Measurements from ENCODE around the gene MYL12B.

MYL12B gene

GRCh38 chr18:3235846-3236245, 26.1 kb upstream of the MYL12B start:
- DNase-seq (ENCODE audit: low spot score) = no peak

GRCh38 chr18:3236470-3236869, 25.5 kb upstream of the MYL12B start:
- no peak for DNase-seq (ENCODE audit: low spot score)

DNA sequence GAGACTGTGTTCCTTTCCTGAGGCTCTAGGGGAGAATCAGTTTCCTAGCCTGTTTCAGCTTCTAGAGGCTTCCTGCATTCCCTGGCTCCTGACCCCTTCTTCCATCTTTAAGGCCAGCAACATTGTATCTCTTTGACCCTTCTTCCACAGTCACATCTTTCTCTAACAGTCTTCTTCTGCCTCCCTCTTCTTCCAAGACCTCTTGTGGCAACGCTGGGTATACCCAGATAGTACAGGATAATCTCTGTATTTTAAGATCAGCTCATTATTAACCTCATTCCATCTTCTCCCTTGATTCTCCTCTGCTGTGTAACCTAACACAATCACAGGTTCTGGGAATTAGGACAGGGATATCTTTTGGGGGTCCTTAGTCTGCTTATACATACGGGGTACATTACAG, 23.2 kb upstream of the MYL12B start:
- DNase-seq (ENCODE audit: low spot score) = no peak

DNA sequence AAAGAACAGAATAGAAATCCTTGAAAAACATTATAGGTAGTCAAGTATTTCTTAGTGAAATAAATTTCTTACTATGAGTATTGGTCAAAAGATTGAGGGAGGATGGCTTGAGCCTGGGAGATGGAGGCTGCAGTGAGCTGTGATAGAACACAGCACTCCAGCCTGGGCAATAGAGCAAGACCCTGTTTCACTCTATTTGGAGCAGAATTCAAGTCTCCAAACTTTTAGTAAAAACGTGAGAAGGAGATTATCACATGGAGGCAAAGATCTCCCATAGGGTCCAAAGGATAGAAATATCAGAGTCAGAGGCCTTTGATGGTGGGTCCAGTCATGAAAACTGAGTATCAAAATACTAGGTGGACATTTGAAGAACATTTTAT, 16.8 kb upstream of the MYL12B start:
- DNase-seq (ENCODE audit: low spot score) = no peak

DNA sequence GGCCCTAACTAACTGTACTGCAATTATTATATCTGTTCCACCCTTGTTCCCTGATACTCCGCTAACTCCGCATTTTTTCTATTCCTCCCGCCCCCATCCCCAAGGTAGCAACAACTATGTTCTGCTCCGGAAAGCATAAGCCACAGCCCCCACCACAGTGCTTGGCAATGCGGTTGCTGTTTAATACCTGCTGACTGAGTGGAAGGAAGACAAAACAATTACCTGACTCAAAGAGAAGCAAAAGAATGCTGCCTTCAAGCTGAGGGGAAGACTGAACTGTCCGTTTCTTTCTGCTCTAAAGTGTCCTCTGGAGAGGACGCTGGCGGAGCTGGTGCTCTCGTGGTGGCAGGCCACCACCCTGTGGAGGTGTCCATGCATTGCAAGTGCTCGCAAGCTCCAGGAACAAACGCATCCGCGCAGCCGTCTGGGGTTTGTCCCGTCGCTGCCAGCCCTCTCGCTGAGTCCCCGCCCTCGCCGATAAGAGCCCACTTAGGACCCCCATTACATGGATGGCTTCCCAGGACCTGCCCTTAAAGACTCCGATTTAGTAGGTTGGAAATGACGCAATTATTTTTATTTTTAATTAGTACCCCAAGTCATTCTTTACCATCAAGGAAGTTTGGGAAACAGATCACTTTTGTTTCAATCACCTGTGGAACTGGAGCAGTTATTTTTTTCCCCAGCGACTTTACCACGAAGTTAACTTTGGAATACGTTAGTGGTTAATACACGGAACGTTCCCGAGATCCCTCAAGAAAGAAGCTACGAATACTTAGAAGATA, 15.9 kb upstream of the MYL12B start:
- peak; percentile 86 for DNase-seq (ENCODE audit: low spot score)

DNA sequence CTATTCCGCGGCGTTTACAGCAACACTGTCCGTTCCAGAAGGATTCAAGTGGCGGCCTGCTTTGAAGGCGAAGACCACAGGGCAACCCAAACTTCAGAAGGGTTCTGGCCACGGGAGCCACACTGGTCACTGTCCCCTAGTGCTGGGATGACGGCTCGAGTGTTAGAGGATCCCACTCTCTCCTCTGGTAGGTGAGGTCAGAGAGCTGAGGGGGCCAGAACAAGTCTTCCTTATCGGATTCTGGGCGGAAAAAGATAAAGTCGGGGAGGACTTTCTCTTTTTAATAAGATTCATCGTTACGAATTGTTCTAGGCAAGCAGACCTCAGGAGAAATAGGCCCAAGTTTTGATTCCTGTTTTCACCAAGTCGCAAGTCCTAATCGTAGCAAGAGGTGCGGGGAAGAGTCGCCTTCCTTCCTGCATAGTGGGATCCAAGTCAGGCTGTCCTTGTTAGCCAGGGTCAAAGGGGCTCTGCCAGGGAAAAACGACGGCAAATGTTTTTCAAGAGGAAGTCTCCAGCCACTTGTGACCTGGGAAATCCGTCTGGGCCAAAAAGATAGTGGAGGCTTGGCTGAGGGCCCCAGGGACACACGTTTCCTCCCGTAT, 15.2 kb upstream of the MYL12B start:
- peak; percentile 19 for DNase-seq (ENCODE audit: low spot score)

- peak; percentile 98 for DNase-seq (ENCODE audit: low spot score)
These were observed 14.5 kb upstream of the MYL12B start, which contains the start of gene MYL12A for GRCh38 chr18:3247240-3248061. Gene MYL12A, plus strand, starts transcription at chr18:3247801. Its CDS starts 5,447 bp downstream, at chr18:3253248.

- DNase-seq (ENCODE audit: low spot score) = no peak
These were observed 13.8 kb upstream of the MYL12B start for GRCh38 chr18:3248062-3248657.

DNA sequence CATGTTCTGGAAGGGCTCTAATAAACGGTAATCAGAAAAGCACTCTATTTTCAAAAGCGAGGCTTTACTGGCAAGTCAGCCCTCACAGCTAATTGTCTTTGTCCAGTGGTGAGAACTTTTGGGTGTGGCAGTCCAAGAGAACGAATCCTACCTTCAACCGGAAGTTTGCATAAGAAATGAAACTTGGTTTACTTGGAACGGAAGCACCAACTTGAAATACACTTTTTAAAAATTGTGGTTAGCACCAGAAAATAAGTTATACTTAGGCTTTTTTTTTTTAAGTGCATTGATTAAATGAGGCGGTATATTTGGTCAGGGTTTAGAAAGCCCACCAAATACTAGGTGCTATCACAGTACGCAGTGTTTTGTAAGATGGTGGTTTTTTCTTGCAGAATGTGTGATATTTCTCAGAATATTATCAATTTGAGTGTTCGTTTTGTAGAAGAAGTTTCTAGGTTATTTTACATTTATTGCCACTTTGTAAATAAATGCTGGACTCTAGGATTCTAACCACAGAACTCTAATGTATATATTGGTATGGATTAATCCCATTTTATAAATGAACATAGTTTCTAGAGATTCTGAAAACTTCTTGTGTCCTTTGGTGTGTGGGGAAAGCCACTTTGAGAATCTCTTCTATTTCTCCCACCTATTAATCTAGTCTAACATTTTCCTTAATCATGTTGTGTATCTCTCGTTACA, 13.1 kb upstream of the MYL12B start:
- peak; percentile 50 for DNase-seq (ENCODE audit: low spot score)

GRCh38 chr18:3250237-3251107, 11.5 kb upstream of the MYL12B start:
- DNase-seq (ENCODE audit: low spot score) = peak; percentile 58

GRCh38 chr18:3251249-3251962, 10.5 kb upstream of the MYL12B start:
- no peak for DNase-seq (ENCODE audit: low spot score)

- DNase-seq (ENCODE audit: low spot score) = no peak
These were observed 10.0 kb upstream of the MYL12B start for GRCh38 chr18:3251963-3252277.

DNA sequence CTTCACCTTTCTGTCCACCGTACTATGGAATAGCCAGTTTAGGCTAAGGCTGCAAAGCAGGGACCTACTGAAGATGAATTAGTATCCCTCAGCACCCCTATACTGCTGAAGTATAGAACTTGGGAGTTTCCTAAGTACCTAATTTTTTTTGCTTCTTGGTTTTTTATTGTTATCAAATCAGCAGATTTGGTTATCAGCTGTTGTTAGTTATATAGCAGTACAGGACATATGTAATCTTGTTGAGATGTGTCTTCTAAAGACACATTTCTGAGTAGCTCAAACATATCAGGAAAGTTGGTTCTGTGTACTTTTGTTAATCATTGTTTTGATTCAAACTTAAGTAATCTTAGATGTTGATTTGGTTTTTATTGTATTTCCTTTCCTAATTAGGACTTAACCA, 9.1 kb upstream of the MYL12B start:
- no peak for DNase-seq (ENCODE audit: low spot score)

- DNase-seq (ENCODE audit: low spot score) = no peak
These were observed 7.2 kb upstream of the MYL12B start for GRCh38 chr18:3254725-3255124.

- no peak for DNase-seq (ENCODE audit: low spot score)
These were observed 6.2 kb upstream of the MYL12B start for GRCh38 chr18:3255611-3256165.

- DNase-seq (ENCODE audit: low spot score) = peak; percentile 36
These were observed 5.0 kb upstream of the MYL12B start for GRCh38 chr18:3256693-3257626.

DNA sequence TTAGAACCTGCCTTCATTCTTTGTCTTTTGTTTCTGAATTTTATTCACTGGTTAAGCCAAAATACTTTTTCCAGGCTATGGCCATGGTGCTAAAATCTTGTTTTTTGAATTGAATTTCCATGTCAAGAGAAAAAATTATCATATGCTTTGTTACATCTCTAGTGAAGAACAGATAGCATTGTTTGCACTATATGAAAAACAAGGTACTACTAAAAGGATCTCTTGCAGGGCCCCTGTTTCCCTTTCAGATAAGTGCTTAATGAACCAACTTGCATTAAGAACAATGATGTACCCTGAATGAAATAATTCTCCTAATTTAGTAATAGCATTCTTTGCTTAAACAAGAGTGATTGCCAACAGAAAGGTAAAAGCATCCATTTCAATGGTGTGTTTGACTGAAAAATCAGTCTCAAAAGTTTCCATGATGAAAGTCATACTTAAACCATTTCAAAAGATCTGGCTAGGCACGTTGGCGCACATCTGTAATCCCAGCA, 4.3 kb upstream of the MYL12B start:
- no peak for DNase-seq (ENCODE audit: low spot score)

GRCh38 chr18:3260995-3261372, 949 bp upstream of the MYL12B start:
- DNase-seq (ENCODE audit: low spot score) = no peak
